Epithelial cell of prostate (primary cell): ENCODE data around the gene RAB11FIP4.

Experiments used
- DNase-seq: peaks from one replicate; pipeline ENCODE4 v3.0.0-alpha.2; 2011; ENCODE audit warnings: low read depth, low spot score
- H3K27ac ChIP-seq: fragments of 450-650 bp; 2 replicates; pipeline ENCODE4 v1.5.1; 2017; ENCODE audit warnings: mild to moderate bottlenecking

RAB11FIP4 gene

GRCh38 chr17:31479062-31479408 lies 87.6 kb downstream of the RAB11FIP4 start:
- DNase-seq = no peak
- no peak overlapping the region for H3K27ac ChIP-seq

DNA sequence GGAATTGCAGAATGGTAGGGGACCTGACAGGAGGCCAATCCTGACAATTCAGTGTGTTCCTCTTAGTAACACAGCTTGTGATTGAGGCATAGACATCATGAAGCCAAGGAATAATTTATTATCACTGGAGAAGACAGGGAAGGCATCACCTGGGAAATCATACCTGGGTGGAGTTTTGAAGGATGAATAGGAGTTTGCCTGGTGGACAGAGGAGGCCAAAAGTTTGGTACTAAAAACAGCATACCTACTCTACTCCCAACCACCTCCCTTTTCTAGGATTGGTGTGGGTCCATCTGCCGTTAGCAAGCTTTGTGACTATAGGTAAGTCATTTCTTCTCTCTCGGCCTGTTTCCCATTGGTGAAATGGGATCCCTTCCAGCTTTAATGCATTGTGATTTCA lies 88.0 kb downstream of the RAB11FIP4 start:
- no peak for DNase-seq
- H3K27ac ChIP-seq = no peak overlapping the region

GRCh38 chr17:31480067-31480466 lies 88.6 kb downstream of the RAB11FIP4 start:
- no peak for DNase-seq
- no peak overlapping the region for H3K27ac ChIP-seq

DNA sequence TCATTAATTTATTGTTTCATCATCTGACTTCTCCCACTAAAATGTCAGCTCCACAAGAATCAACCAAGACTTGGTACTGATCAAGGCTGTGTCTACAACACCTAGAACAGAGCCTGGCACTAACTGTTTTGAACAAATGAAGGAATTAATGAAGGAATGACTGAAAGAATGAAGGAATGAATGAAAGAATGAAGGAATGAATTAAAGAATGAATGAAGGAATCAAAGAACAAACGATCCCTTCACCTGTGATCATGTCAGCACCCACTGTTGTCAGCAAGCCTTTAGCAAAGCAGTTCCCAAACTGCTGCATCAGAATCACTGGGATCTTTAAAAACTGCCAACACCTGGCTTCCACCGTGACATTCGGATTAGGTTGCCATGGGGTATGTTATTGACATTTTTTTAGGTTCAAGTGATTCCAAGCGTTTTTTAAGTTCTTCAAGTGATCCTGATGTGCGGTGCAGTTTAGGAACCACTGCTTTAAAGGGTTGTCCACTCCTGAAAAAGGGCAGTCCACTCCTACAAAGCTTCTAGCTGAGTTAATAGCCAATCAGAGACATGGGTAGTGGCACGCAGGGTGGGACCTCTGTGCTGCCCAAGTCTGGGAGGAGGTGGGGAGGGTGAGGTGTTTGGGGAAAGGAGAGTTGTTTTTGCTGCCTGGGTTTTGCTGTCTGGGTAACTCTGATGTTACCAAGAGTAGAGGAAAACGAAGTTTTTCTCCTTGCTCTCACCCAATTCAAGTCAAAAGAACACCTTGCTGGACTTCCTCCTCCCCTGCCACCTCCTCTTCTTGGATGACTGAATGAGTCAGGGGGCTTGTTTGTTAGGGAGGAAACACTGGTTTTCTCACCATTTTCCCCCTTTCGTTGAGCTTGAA lies 89.7 kb downstream of the RAB11FIP4 start:
- DNase-seq = no peak
- no peak overlapping the region for H3K27ac ChIP-seq

GRCh38 chr17:31481783-31482081 lies 90.3 kb downstream of the RAB11FIP4 start:
- no peak overlapping the region for H3K27ac ChIP-seq
- DNase-seq = no peak

GRCh38 chr17:31484821-31485220 lies 93.3 kb downstream of the RAB11FIP4 start:
- no peak overlapping the region for H3K27ac ChIP-seq
- no peak for DNase-seq

DNA sequence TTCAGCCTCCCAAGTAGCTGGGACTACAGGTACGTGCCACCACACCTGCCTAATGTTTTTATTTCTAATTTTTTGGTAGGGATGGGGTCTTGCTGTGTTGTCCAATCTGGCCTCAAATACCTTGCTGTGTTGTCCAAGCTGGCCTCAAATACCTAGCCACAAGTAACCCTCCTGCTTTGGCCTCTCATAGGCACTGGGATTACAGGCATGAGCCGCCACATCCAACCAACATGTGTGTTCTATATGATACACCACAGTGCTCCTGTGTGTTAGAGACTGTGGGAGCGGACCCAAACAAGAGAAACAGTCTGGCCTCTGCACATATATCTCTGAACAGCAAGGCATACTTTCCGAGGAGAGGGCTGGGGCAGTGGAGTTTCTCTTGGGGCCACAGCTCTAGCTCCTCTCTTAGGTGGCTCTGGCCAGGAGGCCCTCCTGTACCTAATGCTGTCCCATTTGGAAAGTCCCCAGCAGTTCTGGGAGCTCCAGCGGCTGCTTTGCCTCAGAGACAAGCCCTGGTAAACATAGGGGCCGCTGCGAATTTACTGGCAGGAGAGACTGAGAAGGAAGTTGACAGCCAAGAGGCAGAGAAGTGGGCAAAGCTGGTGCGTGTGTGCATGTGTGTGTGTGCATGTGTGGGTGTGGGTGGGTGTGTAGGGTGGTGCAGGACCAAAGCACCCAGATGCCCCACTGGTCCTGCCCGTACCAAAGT lies 95.0 kb downstream of the RAB11FIP4 start:
- H3K27ac ChIP-seq = no peak overlapping the region
- DNase-seq = no peak

GRCh38 chr17:31487063-31487647 lies 95.7 kb downstream of the RAB11FIP4 start:
- no peak for DNase-seq
- no peak overlapping the region for H3K27ac ChIP-seq

GRCh38 chr17:31487648-31488263 lies 96.3 kb downstream of the RAB11FIP4 start:
- peak overlapping the region; percentile 27 for H3K27ac ChIP-seq
- peak; percentile 57 for DNase-seq

- H3K27ac ChIP-seq = peak overlapping the region; percentile 27
- no peak for DNase-seq
Measured at GRCh38 chr17:31488264-31488981, 96.9 kb downstream of the RAB11FIP4 start.

GRCh38 chr17:31488982-31489294 lies 97.5 kb downstream of the RAB11FIP4 start:
- no peak for DNase-seq
- H3K27ac ChIP-seq = no peak overlapping the region

- no peak overlapping the region for H3K27ac ChIP-seq
Measured at GRCh38 chr17:31489295-31490018, 98.0 kb downstream of the RAB11FIP4 start.

DNA sequence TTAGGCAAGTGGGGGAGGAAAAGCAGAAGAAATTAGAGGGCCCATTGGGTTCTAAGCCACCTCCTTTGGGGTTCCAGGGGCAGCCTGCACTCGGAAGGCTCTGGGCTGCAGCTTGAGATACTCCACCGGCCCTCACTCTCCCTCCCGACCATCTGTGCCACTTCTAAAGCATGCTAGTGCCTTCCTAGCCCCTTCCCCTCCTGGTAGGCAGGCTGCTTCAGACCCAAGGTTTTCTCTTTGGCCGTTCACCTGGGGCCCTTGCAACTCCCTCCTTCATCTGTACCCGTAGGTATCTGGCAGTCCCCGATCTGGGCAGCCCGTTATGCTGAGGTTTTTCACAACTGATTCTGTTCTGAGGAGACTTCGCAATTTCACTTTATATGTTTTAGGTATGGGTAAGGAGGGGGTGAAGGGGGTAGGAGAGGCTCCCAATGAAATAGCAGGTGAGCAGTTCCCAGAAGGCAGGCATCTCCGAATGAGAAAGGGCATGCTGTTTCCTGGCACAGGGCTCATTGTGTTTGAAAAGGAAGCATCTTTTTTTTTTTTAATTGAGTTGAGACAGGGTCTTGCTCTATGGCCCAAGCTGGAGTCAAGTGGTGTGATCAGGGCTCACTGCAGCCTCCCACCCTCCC lies 98.7 kb downstream of the RAB11FIP4 start:
- no peak for DNase-seq
- H3K27ac ChIP-seq = no peak overlapping the region

More at GRCh38 chr17:31489295-31490018, 98.0 kb downstream of the RAB11FIP4 start:
- no peak for DNase-seq

DNA sequence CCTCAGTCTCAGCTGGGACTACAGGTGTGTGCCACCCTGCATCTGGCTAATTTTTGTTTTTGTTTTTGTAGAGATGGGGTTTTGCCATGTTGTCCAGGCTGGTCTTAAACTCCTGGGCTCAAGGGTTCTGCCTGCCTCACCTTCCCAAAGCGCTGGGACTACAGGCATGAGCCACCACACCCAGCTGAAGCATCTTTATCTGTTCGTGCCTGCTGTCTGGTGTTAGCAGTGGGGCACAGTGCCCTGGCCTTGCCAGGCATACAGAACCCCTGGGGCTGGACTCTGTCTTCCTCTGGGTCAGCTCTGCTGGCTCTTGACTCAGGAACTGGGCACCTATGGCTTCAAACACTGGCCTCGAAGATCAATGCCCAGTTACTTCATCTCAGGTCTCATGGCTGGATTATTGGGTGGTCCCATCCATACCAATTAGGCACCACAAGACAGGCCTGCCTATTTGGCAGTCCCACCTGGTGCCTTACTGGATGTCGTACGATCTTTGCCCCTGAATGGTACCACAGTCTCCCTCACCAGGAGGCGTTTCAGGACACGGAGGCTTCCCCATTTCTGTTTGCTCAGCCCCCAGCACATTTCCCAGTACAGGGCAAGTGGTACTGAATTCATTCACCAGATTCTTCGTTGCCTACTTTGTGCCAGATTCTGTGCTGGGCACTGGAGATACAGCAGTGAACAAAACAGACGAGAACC lies 99.3 kb downstream of the RAB11FIP4 start:
- DNase-seq = no peak
- no peak overlapping the region for H3K27ac ChIP-seq

- no peak for DNase-seq
- no peak overlapping the region for H3K27ac ChIP-seq
Measured at GRCh38 chr17:31491376-31492131, 100.1 kb downstream of the RAB11FIP4 start.

- H3K27ac ChIP-seq = no peak overlapping the region
- DNase-seq = no peak
Measured at GRCh38 chr17:31492206-31492605, 100.7 kb downstream of the RAB11FIP4 start.

DNA sequence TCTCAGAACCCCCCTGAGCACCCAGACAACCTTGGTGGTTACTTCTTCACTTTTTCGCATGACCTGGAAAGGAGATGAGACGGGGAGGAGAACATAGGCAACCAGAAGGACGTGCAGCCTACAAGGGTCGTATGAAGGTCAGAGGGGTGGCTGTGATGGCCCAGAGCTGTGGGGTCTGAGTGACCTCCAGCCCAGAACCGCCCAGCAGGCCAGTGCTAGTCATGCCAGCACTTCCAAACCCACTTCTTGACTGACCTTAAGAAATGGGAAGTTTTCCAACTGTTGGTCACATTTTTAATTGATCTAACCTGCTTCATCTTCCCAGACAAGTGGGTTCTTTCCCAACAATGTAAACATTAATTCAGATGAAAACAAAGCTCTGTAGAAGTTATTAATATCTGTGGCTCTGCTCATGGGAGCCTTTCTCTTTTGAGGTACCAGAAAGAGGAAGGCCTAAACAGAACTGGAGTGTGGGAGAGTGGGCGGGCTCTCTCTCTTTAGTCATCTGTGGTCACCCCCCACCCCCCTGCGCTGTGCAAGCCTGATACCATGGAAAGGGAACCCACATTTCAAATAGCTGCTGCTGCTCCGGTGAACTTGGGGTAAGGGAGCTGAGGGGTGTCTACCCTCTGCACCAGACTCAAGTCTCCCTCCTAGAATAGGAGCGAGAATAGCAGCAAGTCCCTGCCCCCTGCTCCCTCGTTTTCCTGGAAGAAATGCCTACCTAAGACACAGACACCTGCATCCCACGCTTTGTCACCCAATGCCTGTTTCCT lies 101.6 kb downstream of the RAB11FIP4 start:
- no peak overlapping the region for H3K27ac ChIP-seq

More for the DNA sequence above, 101.6 kb downstream of the RAB11FIP4 start:
- no peak for DNase-seq
